ENCODE results near the gene RALBP1.

Gene RALBP1

DNA sequence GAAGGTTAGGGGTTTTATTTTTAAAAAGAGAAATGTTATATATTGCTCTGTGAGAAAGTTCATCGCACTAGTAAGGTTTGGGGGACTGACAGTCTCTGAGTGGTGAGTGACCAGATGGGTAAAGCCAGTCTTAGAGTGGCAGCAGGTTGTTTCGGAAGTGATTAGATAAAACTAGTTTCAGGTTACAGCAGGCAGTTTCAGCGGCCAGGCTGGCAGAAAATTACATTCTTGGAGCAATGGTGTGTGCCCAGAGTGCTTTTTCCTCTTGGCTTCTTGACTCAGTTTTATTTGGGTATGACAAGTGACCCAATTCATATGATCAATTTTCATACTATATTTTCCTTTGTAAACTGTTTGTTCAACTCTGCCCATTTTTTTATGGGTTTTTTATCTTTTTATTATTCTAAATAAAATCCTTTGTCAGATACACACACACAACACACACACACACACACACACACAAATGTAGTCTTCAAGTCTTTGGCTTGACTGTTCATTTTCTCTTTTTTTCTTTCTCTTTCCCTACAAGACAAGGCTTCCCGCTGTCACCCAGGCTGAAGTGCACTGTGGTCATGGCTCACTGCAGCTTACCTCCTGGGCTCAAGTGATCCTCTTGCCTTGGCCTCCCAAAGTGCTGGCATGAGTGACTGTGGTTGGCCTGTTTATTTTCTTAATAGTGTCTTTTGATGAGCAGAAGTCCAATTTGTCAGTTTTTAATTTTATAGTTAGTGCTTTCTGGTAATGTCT lies 30.9 kb downstream of the RALBP1 start (continued):
- TF ChIP-seq, protein P1, sequence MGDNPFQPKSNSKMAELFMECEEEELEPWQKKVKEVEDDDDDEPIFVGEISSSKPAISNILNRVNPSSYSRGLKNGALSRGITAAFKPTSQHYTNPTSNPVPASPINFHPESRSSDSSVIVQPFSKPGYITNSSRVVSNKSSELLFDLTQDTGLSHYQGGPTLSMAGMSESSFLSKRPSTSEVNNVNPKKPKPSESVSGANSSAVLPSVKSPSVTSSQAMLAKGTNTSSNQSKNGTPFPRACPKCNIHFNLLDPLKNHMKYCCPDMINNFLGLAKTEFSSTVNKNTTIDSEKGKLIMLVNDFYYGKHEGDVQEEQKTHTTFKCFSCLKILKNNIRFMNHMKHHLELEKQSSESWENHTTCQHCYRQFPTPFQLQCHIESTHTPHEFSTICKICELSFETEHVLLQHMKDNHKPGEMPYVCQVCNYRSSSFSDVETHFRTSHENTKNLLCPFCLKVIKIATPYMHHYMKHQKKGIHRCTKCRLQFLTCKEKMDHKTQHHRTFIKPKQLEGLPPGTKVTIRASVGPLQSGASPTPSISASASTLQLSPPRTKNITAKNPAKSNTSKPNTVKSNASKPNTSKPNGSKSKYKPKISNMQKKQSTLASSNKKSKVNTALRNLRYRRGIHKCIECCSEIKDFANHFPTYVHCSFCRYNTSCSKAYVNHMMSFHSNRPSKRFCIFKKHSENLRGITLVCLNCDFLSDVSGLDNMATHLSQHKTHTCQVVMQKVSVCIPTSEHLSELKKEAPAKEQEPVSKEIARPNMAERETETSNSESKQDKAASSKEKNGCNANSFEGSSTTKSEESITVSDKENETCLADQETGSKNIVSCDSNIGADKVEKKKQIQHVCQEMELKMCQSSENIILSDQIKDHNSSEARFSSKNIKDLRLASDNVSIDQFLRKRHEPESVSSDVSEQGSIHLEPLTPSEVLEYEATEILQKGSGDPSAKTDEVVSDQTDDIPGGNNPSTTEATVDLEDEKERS (tag by site-specific recombination; IDR thresholded peaks at IDR 0.05), result no peak
- TF ChIP-seq ZNF121 (tag by site-specific recombination; IDR thresholded peaks at IDR 0.05), result no peak
- no peak for TF ChIP-seq ZNF621 (tag by site-specific recombination; IDR thresholded peaks at IDR 0.05)
- TF ChIP-seq ZFP37 (tag by site-specific recombination; IDR thresholded peaks at IDR 0.05), result no peak
- no peak for TF ChIP-seq ZNF146 (tag by site-specific recombination; IDR thresholded peaks at IDR 0.05)
- TF ChIP-seq, protein P2, sequence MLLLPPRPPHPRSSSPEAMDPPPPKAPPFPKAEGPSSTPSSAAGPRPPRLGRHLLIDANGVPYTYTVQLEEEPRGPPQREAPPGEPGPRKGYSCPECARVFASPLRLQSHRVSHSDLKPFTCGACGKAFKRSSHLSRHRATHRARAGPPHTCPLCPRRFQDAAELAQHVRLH (tag by site-specific recombination; IDR thresholded peaks at IDR 0.05), result no peak
- TF ChIP-seq, protein P3, sequence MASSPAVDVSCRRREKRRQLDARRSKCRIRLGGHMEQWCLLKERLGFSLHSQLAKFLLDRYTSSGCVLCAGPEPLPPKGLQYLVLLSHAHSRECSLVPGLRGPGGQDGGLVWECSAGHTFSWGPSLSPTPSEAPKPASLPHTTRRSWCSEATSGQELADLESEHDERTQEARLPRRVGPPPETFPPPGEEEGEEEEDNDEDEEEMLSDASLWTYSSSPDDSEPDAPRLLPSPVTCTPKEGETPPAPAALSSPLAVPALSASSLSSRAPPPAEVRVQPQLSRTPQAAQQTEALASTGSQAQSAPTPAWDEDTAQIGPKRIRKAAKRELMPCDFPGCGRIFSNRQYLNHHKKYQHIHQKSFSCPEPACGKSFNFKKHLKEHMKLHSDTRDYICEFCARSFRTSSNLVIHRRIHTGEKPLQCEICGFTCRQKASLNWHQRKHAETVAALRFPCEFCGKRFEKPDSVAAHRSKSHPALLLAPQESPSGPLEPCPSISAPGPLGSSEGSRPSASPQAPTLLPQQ (tag by site-specific recombination; IDR thresholded peaks at IDR 0.05), result 0 out of 2 replicates have a peak, but pooled peaks have one; percentile 27
- no peak; the same call in 1 of the 2 replicates for TF ChIP-seq ZNF548 (tag by site-specific recombination; IDR thresholded peaks at IDR 0.05)
- TF ChIP-seq ZNF623 (tag by site-specific recombination; IDR thresholded peaks at IDR 0.05), result no peak
- TF ChIP-seq HIC1 (tag by site-specific recombination; IDR thresholded peaks at IDR 0.05), result no peak
- TF ChIP-seq KLF1 (tag by site-specific recombination; IDR thresholded peaks at IDR 0.05), result no peak
- no peak for TF ChIP-seq EGR2 (tag by site-specific recombination; IDR thresholded peaks at IDR 0.05; ENCODE audit: low read depth)
- no peak for TF ChIP-seq ZNF777 (tag by site-specific recombination; IDR thresholded peaks at IDR 0.05; ENCODE audit: borderline replicate concordance)
- no peak for TF ChIP-seq ZNF521 (tag by site-specific recombination; IDR thresholded peaks at IDR 0.05)
- TF ChIP-seq ZSCAN30 (tag by site-specific recombination; IDR thresholded peaks at IDR 0.05), result peak; percentile 70
- no peak for TF ChIP-seq ZNF202 (tag by site-specific recombination; IDR thresholded peaks at IDR 0.05; ENCODE audit: borderline replicate concordance)
- no peak for TF ChIP-seq ZNF16 (tag by site-specific recombination; IDR thresholded peaks at IDR 0.05; ENCODE audit: low read depth)
- no peak for TF ChIP-seq ZBTB44 (tag by site-specific recombination; IDR thresholded peaks at IDR 0.05)
- TF ChIP-seq ZNF140 (tag by site-specific recombination; IDR thresholded peaks at IDR 0.05), result no peak
- TF ChIP-seq ZBTB11 (tag by site-specific recombination; conservative IDR thresholded peaks at IDR 0.05; ENCODE audit: low read depth), result no peak
- TF ChIP-seq ZNF558 (tag by site-specific recombination; IDR thresholded peaks at IDR 0.05), result no peak
- no peak for TF ChIP-seq ZNF776 (tag by site-specific recombination; IDR thresholded peaks at IDR 0.05; ENCODE audit: borderline replicate concordance)
- no peak for TF ChIP-seq ZNF529 (tag by site-specific recombination; IDR thresholded peaks at IDR 0.05; ENCODE audit: insufficient replicate concordance)
- TF ChIP-seq PRDM6 (tag by site-specific recombination; IDR thresholded peaks at IDR 0.05), result peak; percentile 72
- no peak for TF ChIP-seq ZNF837 (tag by site-specific recombination; IDR thresholded peaks at IDR 0.05)

Measured in HEK293 (cell line).